KMS-11 (cell line): ENCODE measurements around the gene TICRR.

Experiments
- H2AFZ ChIP-seq: fragments of 200-600 bp; sonication (generic); 2 replicates; pipeline ENCODE4 v1.6.1; 2016; ENCODE audit warnings: antibody characterized with exemption, mixed run types, low read depth
- H3K27ac ChIP-seq: fragments of 200-600 bp; sonication (generic); 2 replicates; pipeline ENCODE4 v1.6.1; 2016; ENCODE audit warnings: mild to moderate bottlenecking, mixed run types
- H3K27me3 ChIP-seq: fragments of 200-600 bp; sonication (generic); 2 replicates; pipeline ENCODE4 v1.6.1; 2017; ENCODE audit warnings: mild to moderate bottlenecking, low read depth, mixed run types, moderate library complexity; ENCODE audit not compliant: insufficient read depth
- H3K36me3 ChIP-seq: fragments of 200-600 bp; sonication (generic); 2 replicates; pipeline ENCODE4 v1.6.1; 2017; ENCODE audit warnings: mild to moderate bottlenecking, mixed run types; ENCODE audit not compliant: insufficient read depth
- H3K4me1 ChIP-seq: fragments of 200-600 bp; sonication (generic); 2 replicates; pipeline ENCODE4 v1.6.1; 2016; ENCODE audit warnings: mild to moderate bottlenecking, low read depth, mixed run types; ENCODE audit not compliant: poor library complexity, severe bottlenecking
- H3K4me2 ChIP-seq: fragments of 200-600 bp; sonication (generic); 2 replicates; pipeline ENCODE4 v1.7.0; 2016; ENCODE audit warnings: mild to moderate bottlenecking, mixed run types
- H3K4me3 ChIP-seq: fragments of 200-600 bp; sonication (generic); IDR thresholded peaks from 2 replicates; pipeline ENCODE4 v1.6.1; 2017; ENCODE audit warnings: low read depth, low read length, mixed read lengths; ENCODE audit not compliant: insufficient read depth
- H3K79me2 ChIP-seq: fragments of 200-600 bp; sonication (generic); 2 replicates; pipeline ENCODE4 v1.6.1; 2016; ENCODE audit warnings: low read depth, mixed run types; ENCODE audit not compliant: insufficient read depth
- H3K9ac ChIP-seq: fragments of 200-600 bp; sonication (generic); 2 replicates; pipeline ENCODE4 v1.6.1; 2016; ENCODE audit warnings: mild to moderate bottlenecking, mixed run types
- H4K20me1 ChIP-seq: fragments of 200-600 bp; sonication (generic); 2 replicates; pipeline ENCODE4 v1.6.1; 2016; ENCODE audit warnings: mild to moderate bottlenecking, mixed run types; ENCODE audit not compliant: insufficient read depth
- CTCF ChIP-seq: fragments of 200-600 bp; sonication (generic); conservative IDR thresholded peaks from 2 replicates; pipeline ENCODE4 v1.6.1; 2017; ENCODE audit warnings: low read depth, mild to moderate bottlenecking, antibody characterized with exemption, low read length, moderate library complexity, mixed read lengths

The TICRR gene

GRCh38 chr15:89647191-89647851, 72.1 kb downstream of the TICRR start:
- Histone ChIP-seq H3K27me3 (no peaks in the 10 kb centered on the region), H2AFZ (peak overlapping the region; percentile 43; the same call in 1 of the 2 replicates), H4K20me1 (no peaks in the 10 kb centered on the region), H3K4me1 (peaks cover 3% of the 10 kb centered on the region), H3K4me2 (peak overlapping the region; percentile 76; the same call in 1 of the 2 replicates), H3K9ac (no peak overlapping the region), H3K36me3 (no peaks in the 10 kb centered on the region), H3K4me3 (no peak overlapping the region), H3K79me2 (no peaks in the 10 kb centered on the region), H3K27ac (no peak overlapping the region)
- peak; percentile 86 for TF ChIP-seq CTCF

- Histone ChIP-seq H3K4me2 (no peak overlapping the region), H2AFZ (no peak overlapping the region)
These were observed 73.1 kb downstream of the TICRR start for GRCh38 chr15:89648106-89649012.

GRCh38 chr15:89649013-89649625, 73.8 kb downstream of the TICRR start:
- H3K27me3 ChIP-seq: no peaks in the 10 kb centered on the region
- no peak overlapping the region for H3K4me3 ChIP-seq
- no peak overlapping the region for H2AFZ ChIP-seq
- no peak overlapping the region for H3K27ac ChIP-seq
- H3K9ac ChIP-seq: no peak overlapping the region
- no peak overlapping the region for H3K4me2 ChIP-seq
- H3K79me2 ChIP-seq: no peaks in the 10 kb centered on the region
- no peaks in the 10 kb centered on the region for H3K36me3 ChIP-seq
- H4K20me1 ChIP-seq: no peaks in the 10 kb centered on the region
- peaks cover 3% of the 10 kb centered on the region for H3K4me1 ChIP-seq
- TF ChIP-seq CTCF: no peak

More at GRCh38 chr15:89648106-89649012, 73.1 kb downstream of the TICRR start:
- Histone ChIP-seq H3K36me3 (no peaks in the 10 kb centered on the region), H3K27me3 (no peaks in the 10 kb centered on the region), H3K79me2 (no peaks in the 10 kb centered on the region), H3K27ac (no peak overlapping the region), H3K9ac (no peak overlapping the region), H3K4me1 (peaks cover 3% of the 10 kb centered on the region), H4K20me1 (no peaks in the 10 kb centered on the region), H3K4me3 (no peak overlapping the region)
- no peak for TF ChIP-seq CTCF

- H3K4me1 ChIP-seq: peaks cover 3% of the 10 kb centered on the region
- no peak overlapping the region for H3K4me3 ChIP-seq
- no peak overlapping the region for H2AFZ ChIP-seq
- no peak overlapping the region for H3K9ac ChIP-seq
- no peaks in the 10 kb centered on the region for H3K79me2 ChIP-seq
- no peaks in the 10 kb centered on the region for H3K27me3 ChIP-seq
- TF ChIP-seq CTCF: no peak
- no peaks in the 10 kb centered on the region for H3K36me3 ChIP-seq
- H3K4me2 ChIP-seq: no peak overlapping the region
- H4K20me1 ChIP-seq: no peaks in the 10 kb centered on the region
- no peak overlapping the region for H3K27ac ChIP-seq
These were observed 74.4 kb downstream of the TICRR start for GRCh38 chr15:89649716-89650115.
